ENCODE results near the gene PTH.

The PTH gene

GRCh38 chr11:13448876-13449275, 46.9 kb downstream of the PTH start:
- DNase-seq: no peak

GRCh38 chr11:13446444-13446843, 49.4 kb downstream of the PTH start:
- no peak for DNase-seq

- DNase-seq: no peak
These were observed 50.2 kb downstream of the PTH start for GRCh38 chr11:13445588-13445987.
